Suprapubic skin (tissue), 4 donors: ENCODE results near the gene FLOT1. TPM values are rescaled to one million over a fixed set of nuclear protein-coding genes. Genes with fewer than 3 reads are reported as not detected.
A peak's percentile ranks its signal among the peaks of the same experiment; 100 is the strongest.

Source experiments
- DNase-seq, 2 donors: peaks; one replicate each; pipeline ENCODE4 v3.0.0-alpha.2; 2019; ENCODE audit warnings: low spot score in 2 of 2
- H3K27ac ChIP-seq: fragments of 200-600 bp; sonication (generic); one replicate; pipeline ENCODE4 v1.5.1; 2019
- H3K27me3 ChIP-seq: fragments of 200-600 bp; sonication (generic); one replicate; pipeline ENCODE4 v1.5.1; 2019
- H3K36me3 ChIP-seq: fragments of 200-600 bp; sonication (generic); one replicate; pipeline ENCODE4 v1.5.1; 2019
- H3K4me1 ChIP-seq: fragments of 200-600 bp; sonication (generic); one replicate; pipeline ENCODE4 v1.5.1; 2019
- H3K4me3 ChIP-seq: fragments of 200-600 bp; sonication (generic); one replicate; pipeline ENCODE4 v1.5.1; 2019; ENCODE audit warnings: mild to moderate bottlenecking
- H3K9me3 ChIP-seq: fragments of 200-600 bp; sonication (generic); one replicate; pipeline ENCODE4 v1.5.1; 2019
- EP300 ChIP-seq: sonication (generic); formaldehyde crosslinking; IDR thresholded peaks from one replicate; pipeline ENCODE4 v1.6.1; 2017; ENCODE audit warnings: antibody characterized with exemption
- POLR2A ChIP-seq, 2 donors: fragments of 450-650 bp; IDR thresholded peaks; one replicate each; pipeline ENCODE4 v1.6.1; 2017; ENCODE audit warnings: antibody characterized with exemption in 2 of 2, mild to moderate bottlenecking in 2 of 2, moderate library complexity in 2 of 2
- POLR2AphosphoS5 ChIP-seq, 3 donors: sonication (generic); formaldehyde crosslinking; IDR thresholded peaks; one replicate each; pipeline ENCODE4 v1.6.1; 2017; ENCODE audit warnings: antibody characterized with exemption in 3 of 3
- WGBS: methylation state at CpG from one replicate; pipeline ENCODE4 v1.1.5; 2018; 5-methylcytosine and 5-hydroxymethylcytosine counted together
- total RNA-seq, 4 donors: library from RNA; depleted of rRNA; stranded (reverse); fragments of >200 nt; gene quantifications; one replicate each; pipeline ENCODE4 v1.1.0, GENCODE V29; 2016
- TF ChIP-seq, protein P1 (sequence below), 2 donors: fragments of 200-600 bp in 1 of 2; fragments of 450-650 bp in 1 of 2; sonication (generic) in 1 of 2; IDR thresholded peaks; one replicate each; pipeline ENCODE4 v1.5.1; 2016 to 2019; ENCODE audit warnings: antibody characterized with exemption in 2 of 2, mild to moderate bottlenecking in 1 of 2, moderate library complexity in 1 of 2

FLOT1 gene
- total RNA-seq, 4 donors from 2014 or later, result 28.4 to 60.8 (median 45.5) TPM

DNA sequence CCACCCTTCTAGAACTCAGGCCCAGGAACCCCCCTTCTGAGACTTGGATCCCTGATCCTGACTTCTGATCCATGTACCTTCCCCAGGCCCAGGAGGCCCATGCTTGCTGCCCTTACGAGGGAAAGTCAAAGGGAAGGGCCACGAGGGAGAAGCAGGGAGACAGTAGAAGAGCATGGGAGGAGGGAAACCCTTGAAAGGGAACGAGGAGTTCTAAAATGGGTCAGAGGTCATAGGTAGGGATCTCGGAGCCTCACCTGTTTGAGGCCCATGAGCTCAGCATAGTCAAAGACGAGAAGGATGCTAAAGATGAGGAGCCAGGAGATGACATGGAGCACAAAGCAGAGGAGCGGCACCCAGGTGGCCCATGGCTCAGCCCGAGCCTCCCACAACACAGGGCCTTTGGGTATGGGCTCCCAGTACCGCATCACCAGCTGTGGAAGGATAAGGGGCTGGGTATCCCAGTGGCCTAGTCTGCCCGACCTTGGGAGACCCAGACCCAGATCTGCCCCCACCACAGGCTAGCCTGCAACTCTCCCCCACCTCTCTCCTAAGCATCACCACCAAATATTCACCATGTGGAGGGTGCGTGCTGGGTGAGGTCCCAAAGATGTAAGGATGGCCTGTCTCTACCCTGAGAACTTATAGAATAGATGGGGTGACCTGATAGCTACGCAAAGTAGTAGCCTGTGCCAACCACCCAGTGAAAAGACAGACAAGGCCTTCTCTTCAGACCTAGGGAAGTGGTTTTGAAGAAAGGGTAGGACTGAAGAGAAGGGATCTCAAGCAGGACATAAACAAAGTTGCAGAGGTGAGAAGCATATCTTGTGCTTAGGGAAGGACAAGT lies 53.2 kb downstream of the FLOT1 start:
- peak overlapping the region; percentile 68 for H3K4me3 ChIP-seq

DNA sequence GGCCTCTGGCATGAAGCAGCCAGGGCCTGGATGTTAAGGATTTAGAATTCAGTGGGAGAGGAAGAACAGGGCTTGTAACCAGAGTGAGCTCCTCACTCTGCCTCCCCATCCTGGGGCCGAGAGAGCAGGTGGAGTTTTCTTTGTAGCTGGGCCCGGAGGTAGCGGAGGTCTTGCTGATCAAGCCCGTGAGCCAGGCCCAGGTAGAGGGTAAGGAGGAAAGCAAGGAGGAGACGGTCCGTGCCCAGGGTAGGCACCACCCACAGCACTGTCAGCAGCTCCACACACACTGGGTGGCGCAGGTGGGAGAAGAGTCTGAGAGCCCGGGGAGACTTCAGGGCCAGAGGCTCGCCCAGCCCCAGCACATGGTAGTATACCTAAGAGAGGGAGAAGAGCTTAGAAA lies 53.9 kb downstream of the FLOT1 start:
- TF ChIP-seq EP300 (no peak), POLR2AphosphoS5 (IDR thresholded peaks at IDR 0.05) (no peak), POLR2A (IDR thresholded peaks at IDR 0.05) (no peak)
- TF ChIP-seq, protein P1, sequence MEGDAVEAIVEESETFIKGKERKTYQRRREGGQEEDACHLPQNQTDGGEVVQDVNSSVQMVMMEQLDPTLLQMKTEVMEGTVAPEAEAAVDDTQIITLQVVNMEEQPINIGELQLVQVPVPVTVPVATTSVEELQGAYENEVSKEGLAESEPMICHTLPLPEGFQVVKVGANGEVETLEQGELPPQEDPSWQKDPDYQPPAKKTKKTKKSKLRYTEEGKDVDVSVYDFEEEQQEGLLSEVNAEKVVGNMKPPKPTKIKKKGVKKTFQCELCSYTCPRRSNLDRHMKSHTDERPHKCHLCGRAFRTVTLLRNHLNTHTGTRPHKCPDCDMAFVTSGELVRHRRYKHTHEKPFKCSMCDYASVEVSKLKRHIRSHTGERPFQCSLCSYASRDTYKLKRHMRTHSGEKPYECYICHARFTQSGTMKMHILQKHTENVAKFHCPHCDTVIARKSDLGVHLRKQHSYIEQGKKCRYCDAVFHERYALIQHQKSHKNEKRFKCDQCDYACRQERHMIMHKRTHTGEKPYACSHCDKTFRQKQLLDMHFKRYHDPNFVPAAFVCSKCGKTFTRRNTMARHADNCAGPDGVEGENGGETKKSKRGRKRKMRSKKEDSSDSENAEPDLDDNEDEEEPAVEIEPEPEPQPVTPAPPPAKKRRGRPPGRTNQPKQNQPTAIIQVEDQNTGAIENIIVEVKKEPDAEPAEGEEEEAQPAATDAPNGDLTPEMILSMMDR (IDR thresholded peaks at IDR 0.05), result no peak
- Histone ChIP-seq H3K27ac (peak overlapping the region; percentile 98), H3K4me3 (peak overlapping the region; percentile 68), H3K9me3 (no peaks in the 10 kb centered on the region), H3K36me3 (no peaks in the 10 kb centered on the region), H3K4me1 (peaks cover 64% of the 10 kb centered on the region), H3K27me3 (no peaks in the 10 kb centered on the region)
- 51% methylated on average over 9 of the region's 9 CpGs for WGBS
- DNase-seq, result no peak

More for the DNA sequence above, 53.2 kb downstream of the FLOT1 start:
- no peak for TF ChIP-seq POLR2A (IDR thresholded peaks at IDR 0.05)
- TF ChIP-seq, protein P1 (IDR thresholded peaks at IDR 0.05), result no peak
- no peak for TF ChIP-seq EP300
- TF ChIP-seq POLR2AphosphoS5 (IDR thresholded peaks at IDR 0.05), result no peak
- DNase-seq, result no peak
- Histone ChIP-seq H3K27ac (peak overlapping the region; percentile 98), H3K9me3 (no peaks in the 10 kb centered on the region), H3K36me3 (no peaks in the 10 kb centered on the region), H3K4me1 (peaks cover 57% of the 10 kb centered on the region), H3K27me3 (no peaks in the 10 kb centered on the region)
- WGBS, result 67% methylated on average over 10 of the region's 11 CpGs

DNA sequence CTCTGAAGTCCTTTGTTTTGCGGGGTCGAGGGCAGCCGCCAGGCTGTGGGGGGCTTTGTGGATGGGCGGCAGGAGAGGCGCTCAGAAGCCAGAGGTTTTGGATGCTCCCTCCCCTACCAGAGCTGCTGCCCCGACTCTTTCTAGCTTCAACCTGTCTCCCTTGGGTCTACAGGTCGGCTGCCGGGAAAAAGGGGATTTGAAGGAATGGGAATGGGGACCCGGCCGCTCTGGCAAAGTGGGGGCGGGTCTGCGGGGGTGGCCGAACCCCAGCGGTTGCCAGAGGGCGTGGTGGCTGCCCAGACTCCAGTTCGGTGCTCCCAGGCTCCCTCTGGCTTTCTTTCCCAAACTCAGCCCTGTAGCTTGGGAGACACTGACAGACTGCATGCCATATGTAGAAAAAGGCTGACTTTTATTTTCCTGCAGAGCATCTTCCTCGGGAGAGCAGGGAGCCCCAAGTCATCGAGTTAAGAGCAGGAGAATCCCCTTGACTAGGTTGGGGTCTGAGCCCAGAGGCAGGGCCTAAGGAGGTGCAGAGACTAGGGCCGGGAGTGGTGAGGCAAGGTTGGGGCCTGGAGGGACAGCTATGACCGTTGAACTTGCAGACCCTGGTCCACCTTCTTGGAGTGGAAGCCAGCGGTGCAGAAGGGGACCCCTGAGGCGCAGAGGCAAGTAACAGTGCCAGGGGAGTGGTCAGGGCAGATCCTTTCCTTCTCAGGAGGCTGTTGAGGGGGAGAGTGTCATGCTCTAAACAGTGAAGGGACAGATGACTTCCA lies 54.6 kb downstream of the FLOT1 start:
- no peaks in the 10 kb centered on the region for H3K27me3 ChIP-seq
- peak overlapping the region; percentile 98 for H3K27ac ChIP-seq
- TF ChIP-seq POLR2A (IDR thresholded peaks at IDR 0.05), result peak in 1 of 2 donors; percentile 10
- no peak for TF ChIP-seq POLR2AphosphoS5 (IDR thresholded peaks at IDR 0.05)
- WGBS, result 7% methylated on average over 11 of the region's 22 CpGs
- peaks cover 71% of the 10 kb centered on the region for H3K4me1 ChIP-seq
- H3K36me3 ChIP-seq, result no peaks in the 10 kb centered on the region
- peak overlapping the region; percentile 68 for H3K4me3 ChIP-seq
- DNase-seq, result no peak
- H3K9me3 ChIP-seq, result no peaks in the 10 kb centered on the region

DNA sequence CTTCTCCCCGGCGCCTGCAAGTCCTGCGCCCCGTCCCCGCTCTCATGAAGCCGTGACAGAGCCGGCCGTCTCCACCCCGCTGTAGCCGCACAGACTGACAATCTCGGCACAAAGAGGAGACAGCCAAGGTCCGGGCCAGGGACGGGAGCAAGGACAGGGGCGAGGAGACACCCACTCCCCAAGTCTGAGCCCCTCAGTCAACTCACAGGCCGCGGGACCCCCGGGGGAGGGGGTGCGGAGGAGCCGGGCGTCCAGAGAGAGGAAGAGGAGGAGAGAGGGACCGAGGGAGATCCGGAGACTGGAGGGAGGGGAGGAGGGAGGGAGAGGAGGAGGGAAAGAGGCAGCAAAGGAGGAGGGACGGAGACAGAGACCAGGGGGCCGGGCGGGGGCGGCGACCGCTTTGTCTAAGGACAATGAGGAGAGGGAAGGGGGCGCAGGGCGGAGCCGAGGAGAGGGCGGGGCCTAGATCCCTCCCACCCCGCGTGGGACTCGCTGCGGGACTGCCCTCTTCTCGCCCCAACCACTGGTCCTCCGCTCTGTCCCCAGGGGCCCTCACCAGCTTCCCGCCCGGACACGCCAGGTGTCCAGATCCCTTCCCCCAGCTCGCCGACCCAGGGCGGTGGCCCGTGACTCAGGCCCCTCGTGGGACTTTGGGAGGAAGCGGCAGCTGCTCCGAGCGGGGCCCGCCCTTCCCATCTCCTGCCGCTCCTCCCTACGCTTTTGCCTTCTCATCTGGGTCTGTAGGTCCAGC lies 55.4 kb downstream of the FLOT1 start:
- H3K27me3 ChIP-seq, result no peaks in the 10 kb centered on the region
- peak overlapping the region; percentile 68 for H3K4me3 ChIP-seq
- peaks cover 79% of the 10 kb centered on the region for H3K4me1 ChIP-seq
- DNase-seq, result peak; percentile 98
- TF ChIP-seq EP300 (no peak), POLR2AphosphoS5 (IDR thresholded peaks at IDR 0.05) (peak; percentile 85 to 91 (median 90)), POLR2A (IDR thresholded peaks at IDR 0.05) (peak in 1 of 2 donors; percentile 57)
- no peaks in the 10 kb centered on the region for H3K9me3 ChIP-seq
- peak overlapping the region; percentile 98 for H3K27ac ChIP-seq
- WGBS, result under 1% methylated on average over 49 of the region's 52 CpGs
- H3K36me3 ChIP-seq, result no peaks in the 10 kb centered on the region

DNA sequence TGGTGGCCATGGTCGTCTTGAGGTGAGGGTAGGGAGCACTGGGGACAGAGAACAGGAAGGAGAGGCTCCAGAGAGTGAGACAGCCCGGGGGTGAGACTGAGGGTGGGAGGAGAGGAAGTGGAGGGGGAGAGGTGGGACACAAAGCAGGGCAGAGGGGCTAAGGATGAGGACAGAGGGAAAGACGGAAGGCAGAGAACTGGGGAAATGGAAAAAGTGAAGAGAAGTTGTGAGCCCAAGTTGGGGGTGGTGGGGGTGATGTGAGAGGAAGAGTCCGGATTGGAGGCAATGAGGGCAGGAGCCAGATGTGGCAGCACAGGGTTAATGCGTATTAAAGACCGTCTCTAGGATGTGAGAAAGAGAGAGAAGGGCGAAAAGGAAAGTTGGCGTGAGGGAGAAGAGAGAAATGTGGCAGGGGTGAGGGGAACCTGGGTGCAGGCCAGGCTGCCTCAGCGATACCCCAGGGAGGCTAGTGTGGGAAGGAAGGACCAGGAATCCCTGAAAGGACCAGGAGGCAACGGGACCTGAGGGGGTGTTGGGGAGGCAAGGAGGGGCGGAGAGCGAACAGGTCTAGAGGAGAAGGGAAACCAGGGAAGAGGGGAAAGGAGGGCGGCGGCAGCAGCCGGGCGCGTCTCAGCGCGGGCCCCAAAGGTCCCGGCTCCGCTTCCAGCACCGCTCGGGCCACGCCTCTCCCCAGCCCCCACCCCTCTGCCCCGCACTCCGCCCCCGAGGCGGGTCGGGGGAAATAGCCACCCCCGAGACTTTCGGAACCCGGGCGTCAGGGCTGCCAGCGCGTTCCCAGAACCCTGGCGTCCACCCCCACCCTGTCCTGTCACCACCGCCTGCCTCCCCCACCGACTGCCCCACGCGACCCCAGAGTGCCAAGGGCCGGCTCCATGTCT lies 56.2 kb downstream of the FLOT1 start, which contains the start of gene PPP1R18:
Gene PPP1R18, minus strand, starts transcription at position 637 of the 899 bp plus-strand sequence. Its CDS starts 627 bp downstream, at position 10.
- WGBS, result under 1% methylated on average over 38 of the region's 41 CpGs
- Histone ChIP-seq H3K9me3 (no peaks in the 10 kb centered on the region), H3K4me1 (peaks cover 82% of the 10 kb centered on the region), H3K4me3 (peak within 1 kb of the TSS; percentile 68), H3K27ac (peak within 1 kb of the TSS; percentile 98), H3K36me3 (no peaks in the 10 kb centered on the region), H3K27me3 (no peaks in the 10 kb centered on the region)
- DNase-seq, result peak; percentile 89 to 94
- no peak for TF ChIP-seq EP300
